Epithelial cell of prostate (primary cell): ENCODE data around the gene PJA1.

Experiments used
- DNase-seq: peaks from one replicate; pipeline ENCODE4 v3.0.0-alpha.2; 2011; ENCODE audit warnings: low read depth, low spot score
- H3K27ac ChIP-seq: fragments of 450-650 bp; 2 replicates; pipeline ENCODE4 v1.5.1; 2017; ENCODE audit warnings: mild to moderate bottlenecking

PJA1 gene, protein sequence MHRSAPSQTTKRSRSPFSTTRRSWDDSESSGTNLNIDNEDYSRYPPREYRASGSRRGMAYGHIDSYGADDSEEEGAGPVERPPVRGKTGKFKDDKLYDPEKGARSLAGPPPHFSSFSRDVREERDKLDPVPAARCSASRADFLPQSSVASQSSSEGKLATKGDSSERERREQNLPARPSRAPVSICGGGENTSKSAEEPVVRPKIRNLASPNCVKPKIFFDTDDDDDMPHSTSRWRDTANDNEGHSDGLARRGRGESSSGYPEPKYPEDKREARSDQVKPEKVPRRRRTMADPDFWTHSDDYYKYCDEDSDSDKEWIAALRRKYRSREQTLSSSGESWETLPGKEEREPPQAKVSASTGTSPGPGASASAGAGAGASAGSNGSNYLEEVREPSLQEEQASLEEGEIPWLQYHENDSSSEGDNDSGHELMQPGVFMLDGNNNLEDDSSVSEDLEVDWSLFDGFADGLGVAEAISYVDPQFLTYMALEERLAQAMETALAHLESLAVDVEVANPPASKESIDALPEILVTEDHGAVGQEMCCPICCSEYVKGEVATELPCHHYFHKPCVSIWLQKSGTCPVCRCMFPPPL

DNA sequence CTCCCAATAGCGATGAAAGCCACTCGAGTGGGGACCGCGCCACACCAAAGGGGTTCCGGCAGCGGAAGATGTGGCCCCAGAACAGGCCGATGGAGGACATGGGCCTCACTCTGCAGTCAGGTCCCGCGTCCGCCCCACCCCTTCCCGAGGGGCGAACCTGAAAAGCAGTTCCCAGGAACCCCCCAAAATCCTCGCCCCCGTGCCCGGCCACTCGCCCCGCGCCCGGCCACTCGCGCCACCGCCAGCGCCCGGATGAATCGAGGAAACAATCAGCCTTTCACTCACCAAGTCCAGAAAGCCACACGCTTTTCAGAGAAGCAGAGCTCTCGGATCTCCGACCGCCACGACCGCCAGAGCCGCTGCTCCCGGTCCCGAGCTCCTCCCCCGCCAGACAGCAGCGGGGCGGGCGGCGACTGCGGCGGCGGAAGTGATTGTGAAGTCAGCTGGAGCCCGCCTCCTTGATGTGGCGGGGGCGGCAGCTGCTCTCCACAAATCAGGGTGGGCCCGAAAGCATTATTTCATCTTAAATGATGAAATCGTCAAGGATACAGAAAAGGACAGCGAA lies at the start of gene PJA1:
TSS of gene PJA1 (minus strand) at position 367 of the 565 bp plus-strand sequence. CDS start 2,380 bp downstream, outside the sequence.
- H3K27ac ChIP-seq: peak within 1 kb of the TSS; percentile 50
- no peak for DNase-seq

GRCh38 chrX:69214463-69214862 lies 49.2 kb upstream of the PJA1 start:
- no peak for DNase-seq

DNA sequence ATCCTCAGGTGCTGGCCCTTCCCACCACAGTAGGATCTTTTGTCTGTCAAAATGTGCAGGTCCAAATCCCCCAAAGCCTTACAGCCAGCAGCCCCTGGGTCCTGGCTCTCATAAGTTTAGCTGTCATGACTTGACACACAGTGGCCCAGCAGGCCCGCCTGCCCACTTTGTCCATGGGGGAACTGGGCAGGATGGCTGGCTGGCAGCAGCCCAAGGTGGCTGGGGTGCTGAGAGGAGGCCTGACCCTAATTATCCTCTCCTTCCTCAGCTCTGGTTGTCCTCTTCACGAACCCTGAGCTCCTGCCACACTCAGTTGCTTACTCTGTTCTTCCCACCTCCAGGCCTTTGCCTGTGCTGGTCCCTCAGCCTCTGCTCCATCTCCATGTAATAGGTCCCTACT lies 46.4 kb upstream of the PJA1 start:
- no peak for DNase-seq
- H3K27ac ChIP-seq: no peak overlapping the region

More at GRCh38 chrX:69214463-69214862, 49.2 kb upstream of the PJA1 start:
- H3K27ac ChIP-seq: no peak overlapping the region

DNA sequence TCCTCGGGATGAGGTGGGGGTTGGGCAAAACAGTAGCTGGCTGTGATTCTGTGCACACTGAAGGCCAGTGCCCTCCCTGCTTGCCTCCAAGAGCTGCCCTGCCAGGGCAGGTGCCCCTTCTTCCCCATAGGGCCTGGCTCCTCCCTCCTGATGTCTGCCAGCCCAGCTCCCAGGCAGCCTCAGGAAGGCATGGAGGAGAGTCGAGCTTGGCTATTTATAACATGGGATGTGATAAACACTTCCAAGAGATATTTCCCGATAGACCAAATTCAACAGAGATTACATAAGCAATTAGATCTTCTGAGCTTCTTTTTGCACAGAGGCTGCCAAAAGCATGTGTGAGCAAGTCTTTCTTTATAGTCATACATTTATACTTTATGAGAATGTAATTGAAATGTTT lies 45.3 kb upstream of the PJA1 start:
- no peak for DNase-seq
- no peak overlapping the region for H3K27ac ChIP-seq

DNA sequence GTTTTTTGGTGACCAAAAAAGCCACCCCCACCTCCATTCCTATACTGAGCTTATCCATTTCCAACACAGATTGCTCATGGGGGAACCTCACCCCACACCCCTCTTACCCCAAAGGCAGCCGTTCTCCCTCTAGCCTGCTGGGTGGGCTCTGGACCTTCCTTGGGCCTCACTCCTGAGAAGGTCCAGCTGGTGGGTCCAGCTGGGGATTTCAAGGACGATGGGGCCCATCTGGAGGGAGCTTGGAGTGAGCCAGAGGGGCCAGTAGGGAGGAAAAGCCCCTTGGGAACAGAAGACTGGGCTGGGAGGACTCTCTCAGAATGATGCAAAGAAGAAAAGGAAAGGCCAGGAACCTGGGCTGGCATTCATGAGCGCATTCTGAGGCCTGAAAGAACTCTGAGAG lies 42.0 kb upstream of the PJA1 start:
- no peak overlapping the region for H3K27ac ChIP-seq
- DNase-seq: no peak

DNA sequence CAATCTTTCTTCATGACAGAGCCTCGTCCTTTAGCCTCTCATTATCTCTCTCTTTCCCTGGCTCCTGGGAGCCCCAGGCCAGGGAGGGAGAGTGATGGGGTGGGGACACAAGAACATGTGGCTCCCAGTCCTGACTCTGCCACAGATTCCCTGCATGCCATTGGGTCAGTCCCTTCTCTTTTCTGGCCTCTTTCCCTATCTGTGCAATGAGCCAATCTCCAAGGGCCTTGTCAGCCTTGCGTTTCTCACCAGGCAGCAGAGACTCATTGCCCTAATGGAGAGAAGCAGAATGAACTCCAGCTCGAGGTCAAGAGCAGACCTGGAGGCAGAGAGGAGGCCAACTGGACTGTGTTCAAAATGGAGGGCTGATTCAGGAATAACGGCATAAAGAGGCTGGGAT lies 38.4 kb upstream of the PJA1 start:
- DNase-seq: no peak
- H3K27ac ChIP-seq: no peak overlapping the region

GRCh38 chrX:69197690-69198089 lies 32.4 kb upstream of the PJA1 start:
- no peak for DNase-seq
- no peak overlapping the region for H3K27ac ChIP-seq

GRCh38 chrX:69196666-69197065 lies 31.4 kb upstream of the PJA1 start:
- no peak overlapping the region for H3K27ac ChIP-seq
- no peak for DNase-seq

DNA sequence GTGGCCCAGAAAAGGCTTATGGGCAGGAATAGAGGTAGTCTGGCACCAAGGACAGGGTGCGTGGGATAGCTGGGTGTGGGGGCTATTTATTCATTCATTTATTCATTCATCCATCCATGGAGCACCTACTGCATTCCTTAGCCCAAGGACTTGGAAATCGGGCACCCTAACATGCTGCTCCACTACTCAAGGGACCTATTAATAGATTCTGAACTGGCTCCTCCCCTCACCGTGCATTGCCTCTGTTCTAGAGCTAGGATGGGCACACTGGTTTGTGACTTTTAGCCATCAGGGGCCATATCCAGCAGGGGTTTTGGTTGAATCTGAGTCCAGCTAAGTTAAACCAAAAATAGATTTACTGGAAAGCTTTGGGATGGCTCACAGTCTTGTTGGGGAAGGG lies 30.6 kb upstream of the PJA1 start:
- DNase-seq: no peak
- H3K27ac ChIP-seq: no peak overlapping the region

GRCh38 chrX:69195192-69195591 lies 29.9 kb upstream of the PJA1 start:
- H3K27ac ChIP-seq: no peak overlapping the region
- DNase-seq: no peak

GRCh38 chrX:69192603-69193002 lies 27.4 kb upstream of the PJA1 start:
- H3K27ac ChIP-seq: no peak overlapping the region
- DNase-seq: no peak

DNA sequence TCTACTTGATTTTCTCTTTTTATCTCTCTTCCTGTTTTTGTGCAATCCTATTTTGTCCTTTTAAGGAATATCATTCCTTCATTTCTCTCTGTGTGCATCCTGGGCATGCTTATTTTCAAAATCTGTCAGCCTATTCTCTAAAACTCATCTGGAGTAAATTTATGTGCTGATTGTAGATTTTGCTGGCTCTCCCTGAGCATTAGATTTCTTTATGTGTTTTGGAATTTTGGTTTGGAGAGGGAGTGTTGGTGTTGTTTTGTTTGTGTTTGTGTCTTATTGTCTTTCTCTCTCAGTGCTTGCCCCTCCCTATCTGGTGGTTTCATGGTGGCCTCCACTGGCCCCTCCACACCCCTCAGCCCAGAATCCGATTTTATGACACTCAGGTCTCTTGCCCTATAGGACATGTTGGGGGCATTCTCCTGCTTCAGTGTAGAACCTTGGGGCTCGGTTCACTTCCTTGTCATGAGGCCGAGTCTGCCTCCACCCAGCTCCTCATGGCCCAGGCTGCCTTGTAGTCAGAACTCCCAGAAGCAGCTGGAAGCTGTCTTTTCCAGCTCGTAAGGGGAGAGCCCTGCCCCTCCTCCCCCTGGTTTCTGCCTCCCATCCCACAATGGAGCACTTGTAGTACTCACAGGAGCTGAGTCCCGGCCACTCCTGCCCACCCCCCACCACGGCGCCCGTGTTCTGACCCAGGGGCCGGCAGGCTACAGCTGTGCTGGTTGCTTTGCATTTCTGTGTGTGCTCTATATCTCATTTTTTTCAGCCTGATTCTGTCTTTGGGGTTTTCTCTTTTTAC lies 24.5 kb upstream of the PJA1 start:
- no peak for DNase-seq
- no peak overlapping the region for H3K27ac ChIP-seq

- no peak overlapping the region for H3K27ac ChIP-seq
- DNase-seq: no peak
Measured at GRCh38 chrX:69186651-69187050, 21.4 kb upstream of the PJA1 start.

DNA sequence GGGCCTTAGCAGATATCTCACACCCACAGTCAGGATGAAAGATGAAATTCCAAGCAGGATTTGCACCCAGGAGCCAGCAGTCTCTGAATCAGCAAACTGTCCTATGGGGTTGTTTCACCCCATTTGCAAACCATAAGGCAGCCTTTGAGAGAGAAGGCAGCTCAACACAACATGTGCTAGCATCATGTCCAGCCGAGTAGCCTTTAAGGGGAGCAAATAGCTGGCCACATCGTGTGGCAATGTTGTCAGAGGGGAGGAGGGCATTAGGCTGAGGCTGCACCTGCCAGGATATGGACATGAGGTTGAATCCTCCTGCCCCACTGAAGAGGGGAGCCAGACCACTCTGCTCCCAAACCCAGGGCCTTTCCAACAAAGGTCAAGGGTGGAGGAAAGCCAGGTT lies 20.6 kb upstream of the PJA1 start:
- no peak for DNase-seq
- no peak overlapping the region for H3K27ac ChIP-seq

DNA sequence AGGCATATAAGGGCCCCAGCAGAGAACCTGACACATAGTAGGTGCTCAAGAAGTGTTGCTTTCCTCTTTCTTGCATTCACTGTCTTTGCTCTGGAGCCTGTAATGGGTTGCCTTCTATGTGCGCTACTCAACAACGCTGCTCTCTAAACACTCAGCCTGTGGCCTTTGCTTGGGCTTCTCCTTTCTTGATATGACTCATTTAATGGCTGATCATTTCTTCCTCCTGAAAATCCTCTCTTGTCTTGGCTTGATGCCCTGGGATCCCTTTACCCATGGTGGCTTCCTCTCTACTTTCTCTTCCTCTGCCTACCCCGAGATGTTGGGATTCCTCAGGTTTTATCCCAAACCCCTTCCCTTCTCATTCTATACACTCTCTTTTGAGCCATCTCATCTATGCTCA lies 19.9 kb upstream of the PJA1 start:
- H3K27ac ChIP-seq: no peak overlapping the region
- no peak for DNase-seq

GRCh38 chrX:69182818-69183380 lies 17.6 kb upstream of the PJA1 start:
- H3K27ac ChIP-seq: no peak overlapping the region

GRCh38 chrX:69179380-69179911 lies 14.2 kb upstream of the PJA1 start:
- H3K27ac ChIP-seq: no peak overlapping the region
- DNase-seq: no peak

More at GRCh38 chrX:69182818-69183380, 17.6 kb upstream of the PJA1 start:
- DNase-seq: no peak

- no peak overlapping the region for H3K27ac ChIP-seq
- no peak for DNase-seq
Measured at GRCh38 chrX:69178592-69178991, 13.3 kb upstream of the PJA1 start.

DNA sequence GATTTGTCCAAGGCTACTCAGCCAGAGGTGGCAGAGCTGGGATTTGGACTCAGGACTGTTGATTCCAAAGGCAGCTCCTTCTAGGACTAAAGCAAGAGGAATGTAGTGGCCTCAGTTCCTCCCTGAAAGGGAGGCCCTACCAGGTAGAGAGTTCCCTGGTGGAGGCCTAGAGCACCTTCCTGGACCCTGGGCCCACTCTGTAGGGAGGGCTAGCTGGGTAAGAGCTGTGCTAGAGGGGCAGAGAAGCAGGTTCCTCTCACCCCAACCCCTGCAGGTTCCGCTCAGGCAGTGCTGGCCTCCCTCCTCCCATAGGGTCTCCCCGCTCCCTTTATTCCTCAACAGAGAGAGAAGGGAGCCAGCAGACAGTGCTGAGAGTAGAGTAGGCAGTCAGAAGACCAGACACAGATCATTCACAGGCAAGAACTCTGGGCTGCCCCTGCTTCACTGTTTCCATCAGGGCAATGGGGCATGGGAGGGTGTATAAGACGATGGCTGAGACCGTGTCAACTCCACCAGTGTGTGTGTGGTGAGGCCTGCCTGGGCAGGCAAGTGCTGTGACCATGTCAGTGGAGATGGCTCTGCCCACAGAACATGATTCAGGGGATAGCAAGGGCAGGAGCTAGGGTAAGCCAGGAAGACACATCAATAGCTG lies 12.4 kb upstream of the PJA1 start:
- H3K27ac ChIP-seq: no peak overlapping the region
- no peak for DNase-seq

DNA sequence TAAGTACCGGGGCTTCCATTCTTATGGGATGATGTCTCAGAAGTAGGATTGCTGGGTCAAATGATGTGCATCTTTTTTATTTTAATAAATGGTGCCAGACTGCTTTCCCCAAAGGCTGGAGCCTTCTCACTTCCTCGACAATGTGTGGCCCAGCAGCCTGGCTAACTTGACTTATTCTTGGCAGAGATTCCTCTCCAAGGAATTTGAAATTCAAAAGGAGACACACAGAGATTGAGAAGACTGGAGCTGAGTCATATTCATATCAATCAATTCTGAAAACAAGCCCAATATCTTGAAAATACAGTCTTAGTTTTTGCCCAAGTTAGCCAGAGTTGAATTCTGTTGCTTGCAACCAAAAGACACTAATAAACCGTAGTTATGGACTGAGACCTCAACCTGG lies 10.8 kb upstream of the PJA1 start:
- no peak overlapping the region for H3K27ac ChIP-seq
- no peak for DNase-seq
